GM12878 (cell line): ENCODE measurements around the gene SCN7A. TPM values are rescaled to one million over a fixed set of nuclear protein-coding genes. Genes with fewer than 3 reads are reported as not detected.

Source experiments
- ATAC-seq: fragments of 200-7000 bp; cut with Tn5 transposase; 3 replicates; pipeline ENCODE4 v1.9.1; 2020; ENCODE audit warnings: mild to moderate bottlenecking, moderate library complexity
- BruUV-seq: library from RNA; stranded (reverse); fragments of 400-500 nt; replicated peaks from 2 replicates; lab custom pipeline; 2021; lab: Mats Ljungman, UMichigan
- CTCF ChIA-PET: fragments of 300-600 bp; sonication (Branson Sonifier 250); formaldehyde crosslinking; extraction: SDS; loops from one replicate; lab custom pipeline; 2021; ENCODE audit warnings: inconsistent platforms; lab: Yijun Ruan, JAX
- POLR2A ChIA-PET: fragments of 350-600 bp; formaldehyde crosslinking; extraction: SDS; loops from one replicate; lab custom pipeline; 2021; ENCODE audit warnings: inconsistent platforms; lab: Charles Lee
- RAD21 ChIA-PET: fragments of 300-600 bp; sonication (Branson Sonifier 250); formaldehyde crosslinking; loops from one replicate; lab custom pipeline; 2023; ENCODE audit warnings: antibody characterized with exemption; ENCODE audit not compliant: unreplicated experiment; lab: Charles Lee
- SMC1A ChIA-PET: fragments of 300-600 bp; sonication (Branson Sonifier 250); formaldehyde crosslinking; loops from one replicate; lab custom pipeline; 2023; ENCODE audit not compliant: unreplicated experiment, uncharacterized antibody; lab: Charles Lee
- DNase-seq: peaks from one replicate; pipeline ENCODE4 v3.0.0-alpha.2; 2011; ENCODE audit warnings: low read depth, low spot score
- FAIRE-seq: peaks from 3 replicates; lab custom pipeline; 2011; peaks lifted over from hg19 to GRCh38; lab: Jason Lieb, UNC
- H2AFZ ChIP-seq: 2 replicates; pipeline ENCODE4 v1.6.0; 2011; ENCODE audit warnings: low read depth, low read length, control low read depth; ENCODE audit not compliant: control insufficient read depth
- H3K27ac ChIP-seq: 2 replicates; pipeline ENCODE4 v1.5.1; 2011; ENCODE audit warnings: control low read depth; ENCODE audit not compliant: control insufficient read depth, insufficient read depth
- H3K27me3 ChIP-seq, 2 experiments: replicated peaks in 1 of 2; 2 replicates each; pipeline versions ENCODE4 v1.6.0 to v1.6.1; 2011; ENCODE audit warnings: low read length in 1 of 2; ENCODE audit not compliant: control insufficient read depth in 2 of 2, insufficient read depth in 2 of 2
- H3K36me3 ChIP-seq, 2 experiments: 2 replicates each; pipeline ENCODE4 v1.5.1; 2011; ENCODE audit warnings: low read length in 1 of 2; ENCODE audit not compliant: control insufficient read depth in 2 of 2, insufficient read depth in 2 of 2
- H3K4me1 ChIP-seq: 2 replicates; pipeline ENCODE4 v1.6.1; 2011; ENCODE audit warnings: mild to moderate bottlenecking, low read length, moderate library complexity, mixed read lengths; ENCODE audit not compliant: control insufficient read depth, insufficient read depth
- H3K4me2 ChIP-seq: 2 replicates; pipeline ENCODE4 v1.6.0; 2011; ENCODE audit warnings: control low read depth; ENCODE audit not compliant: control insufficient read depth, insufficient read depth
- H3K4me3 ChIP-seq: fragments of 200-600 bp; sonication (generic); 2 replicates; pipeline ENCODE4 v1.5.1; 2016
- H3K79me2 ChIP-seq: 2 replicates; pipeline ENCODE4 v1.6.0; 2011; ENCODE audit warnings: low read length; ENCODE audit not compliant: control insufficient read depth, insufficient read depth
- H3K9ac ChIP-seq: 2 replicates; pipeline ENCODE4 v1.8.0; 2011; ENCODE audit warnings: low read length, control low read depth, mixed read lengths; ENCODE audit not compliant: control insufficient read depth, insufficient read depth
- H3K9me3 ChIP-seq: replicated peaks from 3 replicates; pipeline ENCODE4 v1.5.1; 2011; ENCODE audit warnings: mild to moderate bottlenecking, low read length; ENCODE audit not compliant: control insufficient read depth, insufficient read depth
- H4K20me1 ChIP-seq: 2 replicates; pipeline ENCODE4 v1.6.0; 2011; ENCODE audit not compliant: control insufficient read depth, insufficient read depth
- BCLAF1 ChIP-seq: fragments of 450-650 bp; IDR thresholded peaks from 2 replicates; pipeline ENCODE4 v1.6.1; 2017; ENCODE audit warnings: antibody characterized with exemption, mild to moderate bottlenecking, moderate library complexity
- CTCF ChIP-seq, 3 experiments: IDR thresholded peaks in 2 of 3; conservative IDR thresholded peaks in 1 of 3; 2 replicates each; pipeline ENCODE4 v1.5.1; 2011; ENCODE audit warnings: low read depth in 3 of 3, low read length in 3 of 3, mild to moderate bottlenecking in 3 of 3, control low read depth in 2 of 3, moderate library complexity in 2 of 3, inconsistent platforms in 1 of 3, mixed read lengths in 1 of 3; ENCODE audit not compliant: control insufficient read depth in 2 of 3, insufficient read depth in 1 of 3; ENCODE audit errors: extremely low read depth in 1 of 3
- JUND ChIP-seq: IDR thresholded peaks from 2 replicates; pipeline ENCODE4 v1.6.1; 2012; ENCODE audit warnings: low read depth, mild to moderate bottlenecking, low read length, improper control_type of control experiment, moderate library complexity
- MTA3 ChIP-seq: IDR thresholded peaks from 2 replicates; pipeline ENCODE4 v1.6.1; 2012; ENCODE audit warnings: low read length, inconsistent platforms, borderline replicate concordance
- NR2C2 ChIP-seq: IDR thresholded peaks from 2 replicates; pipeline ENCODE4 v1.6.1; 2011; ENCODE audit warnings: borderline replicate concordance, low read depth; ENCODE audit not compliant: control insufficient read depth, insufficient read length
- POLR2AphosphoS2 ChIP-seq: IDR thresholded peaks from 2 replicates; pipeline ENCODE4 v1.6.1; 2011; ENCODE audit warnings: low read depth, mild to moderate bottlenecking, low read length, improper control_type of control experiment, moderate library complexity
- POLR2AphosphoS5 ChIP-seq: IDR thresholded peaks from 2 replicates; pipeline ENCODE4 v1.6.1; 2011; ENCODE audit warnings: mild to moderate bottlenecking, low read length, inconsistent platforms
- TCF3 ChIP-seq: IDR thresholded peaks from 2 replicates; pipeline ENCODE4 v1.6.1; 2012; ENCODE audit warnings: low read depth, mild to moderate bottlenecking, low read length, borderline replicate concordance; ENCODE audit not compliant: insufficient read depth
- USF1 ChIP-seq: IDR thresholded peaks from 2 replicates; pipeline ENCODE4 v1.6.1; 2011; ENCODE audit warnings: borderline replicate concordance, low read depth, mild to moderate bottlenecking, moderate library complexity, mixed read lengths, low read length; ENCODE audit not compliant: insufficient read depth; ENCODE audit errors: extremely low read length
- ZNF207 ChIP-seq: fragments of 450-650 bp; IDR thresholded peaks from 2 replicates; pipeline ENCODE4 v1.6.1; 2014; ENCODE audit warnings: antibody characterized with exemption, mild to moderate bottlenecking, borderline replicate concordance
- ZNF687 ChIP-seq: fragments of 450-650 bp; IDR thresholded peaks from 2 replicates; pipeline ENCODE4 v1.6.1; 2017; ENCODE audit warnings: mild to moderate bottlenecking, moderate library complexity
- WGBS: methylation state at CpG from one replicate; pipeline ENCODE4 v1.1.6; 2016; ENCODE audit warnings: low lambda C conversion rate; ENCODE audit not compliant: insufficient replicate concordance, insufficient coverage; ENCODE audit errors: missing lambda C conversion rate; 5-methylcytosine and 5-hydroxymethylcytosine counted together
- in situ Hi-C: fragments of 300-500 bp; cut with MboI; formaldehyde crosslinking; loops from 9 replicates; pipeline ENCODE4 v1.14.3; 2018; ENCODE audit warnings: mixed read lengths
- intact Hi-C: fragments of 100-400 bp; cut with micrococcal nuclease; formaldehyde crosslinking; loops from one replicate; pipeline ENCODE4 v1.14.2; 2022; ENCODE audit not compliant: unreplicated experiment
- polyA plus RNA-seq, 11 experiments: library from polyadenylated mRNA; depleted of rRNA in 4 of 11; unstranded in 6 of 11; stranded (reverse) in 5 of 11; fragments of >200 nt; fragmentation: Nextera tagmentation in 4 of 11; fragmentation: Illumina TruSeq in 1 of 11; extraction: Ambion mirVana in 4 of 11; extraction: Trizol in 1 of 11; gene quantifications; 1 replicate in 1 of 11; 2 replicates in 10 of 11; pipeline versions ENCODE4 v1.2.1 to v1.2.3, GENCODE V29; 2011 to 2016; ENCODE audit warnings: inconsistent platforms in 2 of 11, missing spikeins in 2 of 11, low read depth in 1 of 11
- total RNA-seq, 4 experiments: library from RNA; depleted of rRNA in 3 of 4; stranded (reverse); fragments of >200 nt in 3 of 4; fragmentation: Illumina TruSeq in 1 of 4; extraction: Trizol in 1 of 4; gene quantifications; 2 replicates each; pipeline versions ENCODE4 v1.2.1 to v1.2.3, GENCODE V29; 2013 to 2021

The SCN7A gene
- total and polyA plus RNA-seq, 10 of the 15 experiments (the other 5 are each of a cell fraction or from before 2014, with no cell fraction given), result 0.05 TPM; not detected in 9

GRCh38 chr2:166432331-166432730 lies 61.7 kb downstream of the SCN7A start:
- SMC1A ChIA-PET, result interaction anchor here (0.6 kb wide), 1 partner anchor 52 kb away, joined by 3 read pairs; no protein-coding TSS in a partner anchor
- no peak overlapping the region for H2AFZ ChIP-seq
- no peak overlapping the region for H3K4me3 ChIP-seq
- no peaks in the 10 kb centered on the region for H3K9me3 ChIP-seq
- FAIRE-seq (no peak), DNase-seq (no peak), ATAC-seq (no peak)
- H3K36me3 ChIP-seq, result no peaks in the 10 kb centered on the region
- H3K4me2 ChIP-seq, result no peak overlapping the region
- H3K27ac ChIP-seq, result no peak overlapping the region
- no TSS peak for BruUV-seq
- H3K9ac ChIP-seq, result no peak overlapping the region
- RAD21 ChIA-PET, result no interaction called here
- WGBS, result 0% methylated on average over 1 of the region's 1 CpG
- H3K4me1 ChIP-seq, result no peaks in the 10 kb centered on the region
- POLR2A ChIA-PET, result no interaction called here
- H3K79me2 ChIP-seq, result no peaks in the 10 kb centered on the region
- no peaks in the 10 kb centered on the region for H4K20me1 ChIP-seq
- CTCF ChIA-PET, result no interaction called here
- intact Hi-C loops (no loop called here), in situ Hi-C loops (no loop called here)
- H3K27me3 ChIP-seq, result no peaks in the 10 kb centered on the region
- TF ChIP-seq JUND (no peak), POLR2AphosphoS2 (no peak), POLR2AphosphoS5 (no peak), BCLAF1 (no peak), TCF3 (no peak), NR2C2 (no peak), ZNF687 (no peak), ZNF207 (no peak), MTA3 (no peak), CTCF (IDR thresholded peaks at IDR 0.05 in 2 of 3, conservative IDR thresholded peaks at IDR 0.05 in 1 of 3; ENCODE audit: control insufficient read depth in 2 of 3, extremely low read depth in 1 of 3, insufficient read depth in 1 of 3, low read depth in 3 of 3, low read length in 3 of 3) (no peak), USF1 (no peak)
